ENCODE results near the gene TSPAN5. TPM values are rescaled to one million over a fixed set of nuclear protein-coding genes. Genes with fewer than 3 reads are reported as not detected.

Gene TSPAN5
- polyA plus RNA-seq, 1 donor from 2014 or later: 18.8 TPM

- TF ChIP-seq RAD21 (conservative IDR thresholded peaks at IDR 0.05) (no peak), MXI1 (conservative IDR thresholded peaks at IDR 0.05; ENCODE audit: poor library complexity, severe bottlenecking) (no peak)
- H3K4me2 ChIP-seq (ENCODE audit: low read length): no peak overlapping the region
- H2AFZ ChIP-seq (ENCODE audit: low read depth, low read length): no peak overlapping the region
- no peaks in the 10 kb centered on the region for H3F3A ChIP-seq (ENCODE audit: insufficient read depth, low read length, poor library complexity, severe bottlenecking)
- no peaks in the 10 kb centered on the region for H3K9me3 ChIP-seq (ENCODE audit: low read length)
- H3K79me2 ChIP-seq (replicated peaks; ENCODE audit: insufficient read depth, low read length): peaks cover 12% of the 10 kb centered on the region
- no peaks in the 10 kb centered on the region for H3K27me3 ChIP-seq (ENCODE audit: insufficient read depth, low read depth, low read length)
- H3K27ac ChIP-seq (ENCODE audit: low read length): no peak overlapping the region
- H3K4me3 ChIP-seq (ENCODE audit: low read length): no peak overlapping the region
- H3K9me2 ChIP-seq (ENCODE audit: insufficient read depth, low read length): no peaks in the 10 kb centered on the region
- H3K36me3 ChIP-seq (ENCODE audit: insufficient read depth, low read length): no peaks in the 10 kb centered on the region
- no peaks in the 10 kb centered on the region for H4K20me1 ChIP-seq (ENCODE audit: insufficient read depth)
- no peak overlapping the region for H3K9ac ChIP-seq (ENCODE audit: low read length)
These were observed 16.3 kb downstream of the TSPAN5 start for GRCh38 chr4:98641906-98642668.

GRCh38 chr4:98641376-98641775 is 17.0 kb downstream of the TSPAN5 start:
- Histone ChIP-seq H3K27me3 (ENCODE audit: insufficient read depth, low read depth, low read length) (no peaks in the 10 kb centered on the region), H3K4me3 (ENCODE audit: low read length) (no peak overlapping the region), H3K79me2 (replicated peaks; ENCODE audit: insufficient read depth, low read length) (peaks cover 10% of the 10 kb centered on the region), H3K9me3 (ENCODE audit: low read length) (no peaks in the 10 kb centered on the region), H3K9me2 (ENCODE audit: insufficient read depth, low read length) (no peaks in the 10 kb centered on the region), H3K36me3 (ENCODE audit: insufficient read depth, low read length) (no peaks in the 10 kb centered on the region), H3K9ac (ENCODE audit: low read length) (no peak overlapping the region), H4K20me1 (ENCODE audit: insufficient read depth) (no peaks in the 10 kb centered on the region), H2AFZ (ENCODE audit: low read depth, low read length) (no peak overlapping the region), H3K4me2 (ENCODE audit: low read length) (no peak overlapping the region), H3F3A (ENCODE audit: insufficient read depth, low read length, poor library complexity, severe bottlenecking) (no peaks in the 10 kb centered on the region), H3K27ac (ENCODE audit: low read length) (no peak overlapping the region)
- TF ChIP-seq POLR2AphosphoS5 (IDR thresholded peaks at IDR 0.05): no peak
- TF ChIP-seq RAD21 (conservative IDR thresholded peaks at IDR 0.05): no peak

GRCh38 chr4:98639523-98639922 is 18.9 kb downstream of the TSPAN5 start:
- no peak overlapping the region for H3K27ac ChIP-seq (ENCODE audit: low read length)

More at GRCh38 chr4:98639523-98639922, 18.9 kb downstream of the TSPAN5 start:
- Histone ChIP-seq H3K4me2 (ENCODE audit: low read length) (no peak overlapping the region), H3K36me3 (ENCODE audit: insufficient read depth, low read length) (no peaks in the 10 kb centered on the region), H3F3A (ENCODE audit: insufficient read depth, low read length, poor library complexity, severe bottlenecking) (no peaks in the 10 kb centered on the region), H3K79me2 (replicated peaks; ENCODE audit: insufficient read depth, low read length) (peaks cover 20% of the 10 kb centered on the region), H4K20me1 (ENCODE audit: insufficient read depth) (no peaks in the 10 kb centered on the region), H2AFZ (ENCODE audit: low read depth, low read length) (no peak overlapping the region), H3K4me3 (ENCODE audit: low read length) (no peak overlapping the region), H3K27me3 (ENCODE audit: insufficient read depth, low read depth, low read length) (no peaks in the 10 kb centered on the region), H3K9ac (ENCODE audit: low read length) (no peak overlapping the region), H3K9me3 (ENCODE audit: low read length) (no peaks in the 10 kb centered on the region), H3K9me2 (ENCODE audit: insufficient read depth, low read length) (no peaks in the 10 kb centered on the region)
- no peak for TF ChIP-seq EP300 (conservative IDR thresholded peaks at IDR 0.05; ENCODE audit: poor library complexity, severe bottlenecking)
- TF ChIP-seq SMC3 (conservative IDR thresholded peaks at IDR 0.05; ENCODE audit: poor library complexity): no peak
- TF ChIP-seq POLR2AphosphoS5 (IDR thresholded peaks at IDR 0.05): no peak
- no peak for TF ChIP-seq EZH2 (IDR thresholded peaks at IDR 0.05; ENCODE audit: borderline replicate concordance, insufficient read depth, low read length, poor library complexity, severe bottlenecking)
- no peak for TF ChIP-seq MXI1 (conservative IDR thresholded peaks at IDR 0.05; ENCODE audit: poor library complexity, severe bottlenecking)
- no peak for TF ChIP-seq CTCF (IDR thresholded peaks at IDR 0.05; ENCODE audit: poor library complexity, severe bottlenecking)
- TF ChIP-seq TAF1 (IDR thresholded peaks at IDR 0.05; ENCODE audit: low read depth): no peak
- TF ChIP-seq RAD21 (conservative IDR thresholded peaks at IDR 0.05): no peak
- TF ChIP-seq REST (IDR thresholded peaks at IDR 0.05; ENCODE audit: borderline replicate concordance): no peak

Data from neural cell (in vitro differentiated cells).